Measurements from ENCODE around the gene AJAP1.

AJAP1 gene

DNA sequence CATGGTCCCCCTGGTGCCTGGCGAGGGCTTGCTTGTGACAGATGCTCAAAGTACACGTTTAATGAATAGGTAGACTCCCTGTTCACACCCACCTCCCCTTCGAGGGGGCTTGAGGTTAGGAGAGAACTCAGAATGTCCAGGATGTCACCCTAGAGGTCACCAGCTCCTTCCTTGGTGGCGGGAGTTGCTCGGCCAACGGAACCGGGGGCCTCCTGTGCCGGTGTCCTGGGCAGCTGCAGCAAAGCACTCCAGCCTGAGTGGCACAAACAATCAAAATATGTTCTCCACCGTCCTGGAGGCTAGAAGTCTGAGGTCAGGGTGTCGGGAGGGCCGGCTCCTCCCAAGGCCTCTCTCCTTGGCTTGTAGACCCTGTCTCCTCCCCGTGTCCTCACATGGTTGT lies 71.0 kb downstream of the AJAP1 start:
- DNase-seq (ENCODE audit: extremely low read depth, low read depth), result no peak

DNA sequence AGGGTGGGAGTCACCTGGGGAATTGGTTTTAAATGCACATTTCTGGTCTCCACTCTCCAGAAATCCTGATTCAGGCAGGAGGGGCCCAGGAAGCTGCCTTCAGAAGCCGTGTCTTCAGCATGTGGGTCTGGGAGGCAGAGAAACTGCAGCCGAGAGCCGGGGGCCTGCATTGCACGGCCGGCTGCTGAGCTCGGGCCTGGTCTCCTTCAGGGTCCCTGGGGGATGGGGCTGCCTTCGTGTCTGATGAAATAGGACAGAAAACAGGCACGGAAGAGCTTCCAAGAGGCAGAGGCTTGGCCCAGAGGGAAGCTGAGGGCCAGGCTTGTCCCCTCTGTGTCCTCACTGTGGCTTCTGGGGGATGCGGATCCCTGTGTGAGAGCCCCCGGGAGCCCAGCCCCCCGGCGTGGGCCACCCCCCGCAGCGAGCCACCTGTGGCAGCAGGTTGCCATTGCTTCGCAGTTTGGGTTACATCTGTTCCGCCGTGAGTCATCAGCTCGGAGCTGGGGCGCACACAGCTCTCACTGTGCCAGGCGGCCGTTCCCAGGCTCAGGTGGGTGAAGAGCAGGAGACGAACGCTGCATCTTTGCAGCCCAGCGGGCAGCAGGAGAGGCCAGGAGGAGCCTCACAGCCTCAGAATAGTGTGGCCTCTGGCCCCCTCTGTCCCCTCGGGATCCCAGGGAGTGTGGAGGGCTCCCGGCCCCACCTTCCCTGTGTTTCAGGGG lies 72.4 kb downstream of the AJAP1 start:
- no peak for DNase-seq (ENCODE audit: extremely low read depth, low read depth)
- TF ChIP-seq, protein P1, sequence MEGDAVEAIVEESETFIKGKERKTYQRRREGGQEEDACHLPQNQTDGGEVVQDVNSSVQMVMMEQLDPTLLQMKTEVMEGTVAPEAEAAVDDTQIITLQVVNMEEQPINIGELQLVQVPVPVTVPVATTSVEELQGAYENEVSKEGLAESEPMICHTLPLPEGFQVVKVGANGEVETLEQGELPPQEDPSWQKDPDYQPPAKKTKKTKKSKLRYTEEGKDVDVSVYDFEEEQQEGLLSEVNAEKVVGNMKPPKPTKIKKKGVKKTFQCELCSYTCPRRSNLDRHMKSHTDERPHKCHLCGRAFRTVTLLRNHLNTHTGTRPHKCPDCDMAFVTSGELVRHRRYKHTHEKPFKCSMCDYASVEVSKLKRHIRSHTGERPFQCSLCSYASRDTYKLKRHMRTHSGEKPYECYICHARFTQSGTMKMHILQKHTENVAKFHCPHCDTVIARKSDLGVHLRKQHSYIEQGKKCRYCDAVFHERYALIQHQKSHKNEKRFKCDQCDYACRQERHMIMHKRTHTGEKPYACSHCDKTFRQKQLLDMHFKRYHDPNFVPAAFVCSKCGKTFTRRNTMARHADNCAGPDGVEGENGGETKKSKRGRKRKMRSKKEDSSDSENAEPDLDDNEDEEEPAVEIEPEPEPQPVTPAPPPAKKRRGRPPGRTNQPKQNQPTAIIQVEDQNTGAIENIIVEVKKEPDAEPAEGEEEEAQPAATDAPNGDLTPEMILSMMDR (IDR thresholded peaks at IDR 0.05; ENCODE audit: low read depth, low read length), result no peak

More for the DNA sequence above, 71.0 kb downstream of the AJAP1 start:
- TF ChIP-seq, protein P1 (IDR thresholded peaks at IDR 0.05; ENCODE audit: low read depth, low read length), result no peak

DNA sequence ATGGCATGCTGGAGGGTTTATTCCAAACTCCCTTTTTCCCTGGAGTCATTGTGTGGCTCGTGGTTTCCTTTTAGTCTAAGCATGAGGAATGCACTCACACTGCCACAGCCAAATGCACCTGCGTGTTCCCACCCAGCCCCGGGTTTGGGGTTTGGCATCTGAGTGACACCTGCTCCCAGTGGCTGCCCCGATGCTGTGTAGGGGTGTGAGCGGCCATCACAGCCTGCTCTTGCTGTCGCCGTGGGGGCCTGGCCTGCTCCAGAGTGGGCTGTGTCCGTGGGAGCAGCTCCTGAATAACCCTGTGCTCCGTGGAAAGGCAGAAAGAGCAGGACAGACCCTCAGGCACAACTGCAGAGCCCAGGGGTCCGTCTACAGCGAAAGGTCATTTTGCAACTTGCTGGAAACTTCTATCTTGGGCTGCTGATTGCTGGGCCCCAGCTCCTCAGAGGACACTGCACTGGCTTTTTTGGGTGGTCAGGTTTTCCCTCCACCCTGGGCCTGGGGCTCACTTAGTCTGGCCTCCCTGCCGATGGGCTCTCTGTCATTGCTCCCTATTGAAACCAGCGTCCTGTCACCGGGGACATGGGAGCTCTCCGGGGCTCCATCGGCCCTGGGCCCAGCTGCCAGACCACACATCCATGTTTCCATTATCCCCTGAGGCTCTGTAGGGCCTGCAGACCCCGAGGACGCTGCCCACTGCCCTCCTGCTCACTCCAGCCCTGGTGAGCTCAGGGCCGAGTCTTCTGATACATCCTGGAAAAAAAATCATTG lies 74.1 kb downstream of the AJAP1 start:
- DNase-seq (ENCODE audit: extremely low read depth, low read depth), result no peak
- TF ChIP-seq, protein P1 (IDR thresholded peaks at IDR 0.05; ENCODE audit: low read depth, low read length), result no peak

DNA sequence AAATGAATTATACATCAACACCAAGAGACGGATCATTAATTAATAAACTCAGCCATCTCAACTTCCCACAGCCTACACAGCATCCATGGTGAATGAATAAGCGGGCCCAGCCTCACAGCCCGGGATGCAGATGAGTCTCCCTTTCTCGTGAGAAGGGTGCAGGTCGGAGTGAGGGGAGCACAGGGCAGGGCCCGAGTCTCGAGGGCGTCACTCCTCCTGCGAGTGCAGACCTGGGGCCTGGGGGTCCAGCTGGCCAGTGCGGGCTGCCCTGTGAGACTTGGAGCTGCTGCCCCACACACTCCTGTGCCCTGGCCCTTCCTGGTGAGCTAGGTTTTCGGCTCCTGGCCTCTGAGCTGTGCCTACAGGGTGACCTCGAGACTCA lies 74.7 kb downstream of the AJAP1 start:
- TF ChIP-seq, protein P1 (IDR thresholded peaks at IDR 0.05; ENCODE audit: low read depth, low read length), result no peak
- DNase-seq (ENCODE audit: extremely low read depth, low read depth), result no peak

DNA sequence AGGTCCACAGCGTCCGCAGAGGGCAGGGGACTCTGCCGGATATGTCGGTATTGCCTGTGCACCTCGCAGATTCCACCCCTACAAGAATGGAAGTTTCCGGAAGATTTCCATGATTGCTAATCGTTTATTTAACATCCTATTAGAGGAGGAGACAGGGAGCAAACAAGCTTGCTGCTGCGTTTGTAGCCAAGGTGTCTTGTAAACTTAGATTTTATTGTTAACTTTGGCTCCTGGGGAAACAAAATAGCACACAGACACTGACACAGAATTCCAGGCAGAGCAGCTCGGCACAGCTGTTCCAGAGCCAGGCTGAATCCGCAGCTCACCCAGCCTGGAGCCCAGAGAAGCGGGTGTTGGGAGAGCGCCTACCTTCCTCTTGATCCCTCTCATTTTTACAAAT lies 75.7 kb downstream of the AJAP1 start:
- no peak for DNase-seq (ENCODE audit: extremely low read depth, low read depth)
- TF ChIP-seq, protein P1 (IDR thresholded peaks at IDR 0.05; ENCODE audit: low read depth, low read length), result no peak

DNA sequence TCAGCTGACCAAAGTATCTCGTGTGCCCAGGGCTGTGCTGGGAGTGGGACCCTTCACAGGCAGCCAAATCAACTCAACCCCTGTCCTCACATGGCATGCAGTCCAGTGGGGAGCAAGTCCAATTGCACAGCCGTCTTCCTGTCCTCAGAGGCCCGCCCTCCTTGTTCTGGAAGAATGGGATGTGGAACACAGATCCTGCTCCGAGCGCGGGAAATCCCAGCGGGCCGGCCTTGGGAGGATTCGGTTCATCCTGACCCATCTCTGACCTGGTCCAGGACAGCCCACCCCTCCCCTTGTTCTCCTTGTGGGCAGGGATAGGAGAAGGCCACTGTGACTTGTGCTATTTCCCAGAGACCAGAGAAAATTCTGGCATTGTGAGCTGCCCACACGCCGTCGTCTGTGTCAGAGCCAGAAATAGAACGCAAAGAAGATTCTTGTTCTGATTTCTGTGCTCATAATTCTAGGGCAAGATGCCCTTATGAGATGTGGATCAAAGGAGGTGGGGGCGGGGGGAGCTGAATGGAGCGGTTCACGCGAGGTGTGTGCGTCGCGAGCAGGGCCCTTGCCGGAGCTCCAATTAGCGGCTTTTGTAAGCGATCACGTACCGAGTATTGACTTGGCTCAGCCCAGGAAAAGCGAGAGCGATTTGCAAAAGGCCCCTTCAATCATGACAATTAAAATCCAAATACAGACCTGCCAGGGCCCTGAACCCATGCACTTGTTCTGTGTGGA lies 79.2 kb downstream of the AJAP1 start:
- no peak for DNase-seq (ENCODE audit: extremely low read depth, low read depth)

More for the DNA sequence above, 79.2 kb downstream of the AJAP1 start:
- TF ChIP-seq, protein P1 (IDR thresholded peaks at IDR 0.05; ENCODE audit: low read depth, low read length), result no peak

Data from AG09319 (cell line).